MM.1S (cell line): Measurements from ENCODE around the gene CTSW.

Source experiments
- EZH2phosphoT487 ChIP-seq: fragments of 300-600 bp; sonication (generic); IDR thresholded peaks from 2 replicates; pipeline ENCODE4 v1.6.1; 2018; ENCODE audit warnings: antibody characterized with exemption, low read length
- TF ChIP-seq, protein P1 (sequence below): fragments of 300-600 bp; sonication (generic); IDR thresholded peaks from 2 replicates; pipeline ENCODE4 v1.5.1; 2016; ENCODE audit warnings: antibody characterized with exemption, low read length, mixed read lengths

DNA sequence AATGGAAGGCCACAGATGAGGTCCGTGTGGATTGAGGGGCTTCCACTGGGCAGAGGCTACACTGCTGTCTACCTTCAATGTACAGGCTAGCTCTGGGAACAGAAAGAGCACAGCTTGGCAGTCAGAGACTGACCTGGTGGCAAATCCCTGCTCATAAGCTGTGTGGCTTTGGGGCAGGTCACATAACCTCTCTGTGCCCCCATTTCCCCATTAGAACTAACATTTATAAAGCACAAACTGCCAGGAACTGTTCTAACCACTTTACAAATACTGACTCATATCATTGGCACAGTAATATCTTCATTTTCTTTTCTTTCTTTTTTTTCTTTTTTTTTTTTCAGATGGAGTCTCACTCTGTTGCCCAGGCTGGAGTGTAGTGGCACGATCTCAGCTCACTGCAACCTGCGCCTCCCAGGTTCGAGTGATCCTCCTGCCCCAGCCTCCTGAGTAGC lies 17.4 kb downstream of the CTSW start:
- TF ChIP-seq, protein P1, sequence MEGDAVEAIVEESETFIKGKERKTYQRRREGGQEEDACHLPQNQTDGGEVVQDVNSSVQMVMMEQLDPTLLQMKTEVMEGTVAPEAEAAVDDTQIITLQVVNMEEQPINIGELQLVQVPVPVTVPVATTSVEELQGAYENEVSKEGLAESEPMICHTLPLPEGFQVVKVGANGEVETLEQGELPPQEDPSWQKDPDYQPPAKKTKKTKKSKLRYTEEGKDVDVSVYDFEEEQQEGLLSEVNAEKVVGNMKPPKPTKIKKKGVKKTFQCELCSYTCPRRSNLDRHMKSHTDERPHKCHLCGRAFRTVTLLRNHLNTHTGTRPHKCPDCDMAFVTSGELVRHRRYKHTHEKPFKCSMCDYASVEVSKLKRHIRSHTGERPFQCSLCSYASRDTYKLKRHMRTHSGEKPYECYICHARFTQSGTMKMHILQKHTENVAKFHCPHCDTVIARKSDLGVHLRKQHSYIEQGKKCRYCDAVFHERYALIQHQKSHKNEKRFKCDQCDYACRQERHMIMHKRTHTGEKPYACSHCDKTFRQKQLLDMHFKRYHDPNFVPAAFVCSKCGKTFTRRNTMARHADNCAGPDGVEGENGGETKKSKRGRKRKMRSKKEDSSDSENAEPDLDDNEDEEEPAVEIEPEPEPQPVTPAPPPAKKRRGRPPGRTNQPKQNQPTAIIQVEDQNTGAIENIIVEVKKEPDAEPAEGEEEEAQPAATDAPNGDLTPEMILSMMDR, result no peak
- no peak for TF ChIP-seq EZH2phosphoT487
